AG04449 (cell line): ENCODE results near the gene CDC20B.

Experiments
- CTCF ChIA-PET: fragments of 350-600 bp; formaldehyde crosslinking; extraction: SDS; loops from one replicate; lab custom pipeline; 2021; ENCODE audit warnings: antibody characterized with exemption; lab: Yijun Ruan, JAX
- POLR2A ChIA-PET: fragments of 400-600, 350-600 bp; formaldehyde crosslinking; extraction: SDS; loops from one replicate; lab custom pipeline; 2020; ENCODE audit warnings: antibody characterized with exemption, inconsistent platforms; lab: Yijun Ruan, JAX
- DNase-seq: peaks from one replicate; pipeline ENCODE4 v3.0.0-alpha.2; 2010; ENCODE audit warnings: low read depth, low spot score
- H3K4me3 ChIP-seq: 2 replicates; pipeline ENCODE4 v1.5.1; 2011; ENCODE audit warnings: low read depth, mild to moderate bottlenecking, control low read depth, low read length
- TF ChIP-seq, protein P1 (sequence below): IDR thresholded peaks from one replicate; pipeline ENCODE4 v1.5.1; 2011; ENCODE audit warnings: mild to moderate bottlenecking, moderate library complexity, low read length, control low read depth, inconsistent platforms; ENCODE audit not compliant: insufficient read depth; ENCODE audit errors: missing control alignments

CDC20B gene

GRCh38 chr5:55211184-55211874 is 38.4 kb upstream of the CDC20B start:
- CTCF ChIA-PET: no interaction called here
- no peak overlapping the region for H3K4me3 ChIP-seq
- POLR2A ChIA-PET: no interaction called here
- no peak for DNase-seq
- TF ChIP-seq, protein P1, sequence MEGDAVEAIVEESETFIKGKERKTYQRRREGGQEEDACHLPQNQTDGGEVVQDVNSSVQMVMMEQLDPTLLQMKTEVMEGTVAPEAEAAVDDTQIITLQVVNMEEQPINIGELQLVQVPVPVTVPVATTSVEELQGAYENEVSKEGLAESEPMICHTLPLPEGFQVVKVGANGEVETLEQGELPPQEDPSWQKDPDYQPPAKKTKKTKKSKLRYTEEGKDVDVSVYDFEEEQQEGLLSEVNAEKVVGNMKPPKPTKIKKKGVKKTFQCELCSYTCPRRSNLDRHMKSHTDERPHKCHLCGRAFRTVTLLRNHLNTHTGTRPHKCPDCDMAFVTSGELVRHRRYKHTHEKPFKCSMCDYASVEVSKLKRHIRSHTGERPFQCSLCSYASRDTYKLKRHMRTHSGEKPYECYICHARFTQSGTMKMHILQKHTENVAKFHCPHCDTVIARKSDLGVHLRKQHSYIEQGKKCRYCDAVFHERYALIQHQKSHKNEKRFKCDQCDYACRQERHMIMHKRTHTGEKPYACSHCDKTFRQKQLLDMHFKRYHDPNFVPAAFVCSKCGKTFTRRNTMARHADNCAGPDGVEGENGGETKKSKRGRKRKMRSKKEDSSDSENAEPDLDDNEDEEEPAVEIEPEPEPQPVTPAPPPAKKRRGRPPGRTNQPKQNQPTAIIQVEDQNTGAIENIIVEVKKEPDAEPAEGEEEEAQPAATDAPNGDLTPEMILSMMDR: no peak

DNA sequence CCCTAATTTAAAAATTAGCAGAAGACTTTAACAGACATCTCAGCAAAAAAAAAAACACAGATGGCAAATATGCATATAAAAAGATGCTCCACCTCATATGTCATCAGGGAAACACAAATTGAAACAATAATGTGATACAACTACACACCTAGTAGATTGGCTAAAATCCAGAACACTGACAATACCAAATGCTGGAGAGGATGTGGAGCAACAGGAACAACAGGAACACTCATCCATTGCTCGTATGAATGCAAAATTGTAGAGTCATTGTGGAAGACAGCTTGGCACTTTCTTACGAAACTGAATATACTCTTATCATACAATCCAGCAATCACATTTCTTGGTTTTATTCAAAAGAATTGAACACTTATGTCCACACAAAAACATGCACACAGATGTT is 32.0 kb upstream of the CDC20B start:
- DNase-seq: no peak
- H3K4me3 ChIP-seq: no peak overlapping the region
- POLR2A ChIA-PET: no interaction called here
- CTCF ChIA-PET: no interaction called here
- TF ChIP-seq, protein P1: no peak

DNA sequence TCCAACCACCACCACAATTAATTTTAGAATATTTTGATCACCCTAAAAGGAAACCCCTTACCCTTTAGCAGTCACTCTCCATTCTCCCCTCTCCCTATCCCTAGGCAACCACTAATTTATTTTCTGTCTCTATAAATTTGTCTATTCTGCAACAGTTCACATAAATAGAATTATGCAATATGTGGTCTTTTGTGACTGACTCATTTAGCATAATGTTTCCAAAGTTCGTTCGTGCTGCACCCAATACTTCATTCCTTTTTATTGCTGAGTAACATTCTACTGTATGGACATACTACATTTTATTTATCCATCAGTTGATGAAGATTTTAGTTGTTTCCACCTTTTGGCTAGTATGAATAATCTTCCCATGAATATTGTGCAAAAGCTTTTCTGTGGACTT is 18.2 kb upstream of the CDC20B start:
- POLR2A ChIA-PET: no interaction called here
- TF ChIP-seq, protein P1: no peak
- no peak overlapping the region for H3K4me3 ChIP-seq
- no peak for DNase-seq
- CTCF ChIA-PET: interaction anchor here (2.0 kb wide), 1 partner anchor 15 kb away, joined by 4 read pairs; no protein-coding TSS in a partner anchor

- CTCF ChIA-PET: interaction anchor here (0.9 kb wide), 1 partner anchor 117 kb away, joined by 3 read pairs; no protein-coding TSS in a partner anchor
- TF ChIP-seq, protein P1: no peak
- no peak overlapping the region for H3K4me3 ChIP-seq
- POLR2A ChIA-PET: no interaction called here
- no peak for DNase-seq
Measured at GRCh38 chr5:55188656-55189540, 15.9 kb upstream of the CDC20B start.

- ChIA-PET CTCF (interaction anchor here (1.0 to 1.3 kb wide), 3 partner anchors 10 to 13 kb away, joined by 3 read pairs; no protein-coding TSS in a partner anchor), POLR2A (no interaction called here)
- H3K4me3 ChIP-seq: no peak overlapping the region
- TF ChIP-seq, protein P1: no peak
- no peak for DNase-seq
Measured at GRCh38 chr5:55187370-55187769, 14.4 kb upstream of the CDC20B start.

- TF ChIP-seq, protein P1: no peak
- DNase-seq: no peak
- CTCF ChIA-PET: interaction anchor here (1.0 to 1.2 kb wide), 2 partner anchors 34 to 164 kb away, joined by 3 to 4 read pairs; no protein-coding TSS in a partner anchor
- H3K4me3 ChIP-seq: no peak overlapping the region
- POLR2A ChIA-PET: no interaction called here
Measured at GRCh38 chr5:55180016-55180415, 7.0 kb upstream of the CDC20B start.
